LNCAP (cell line): Measurements from ENCODE around the gene EIF2D.

Experiments
- TF ChIP-seq, protein P1 (sequence below): fragments of 450-650 bp; IDR thresholded peaks from 2 replicates; pipeline ENCODE4 v1.5.1; 2017; ENCODE audit warnings: mild to moderate bottlenecking

EIF2D gene

DNA sequence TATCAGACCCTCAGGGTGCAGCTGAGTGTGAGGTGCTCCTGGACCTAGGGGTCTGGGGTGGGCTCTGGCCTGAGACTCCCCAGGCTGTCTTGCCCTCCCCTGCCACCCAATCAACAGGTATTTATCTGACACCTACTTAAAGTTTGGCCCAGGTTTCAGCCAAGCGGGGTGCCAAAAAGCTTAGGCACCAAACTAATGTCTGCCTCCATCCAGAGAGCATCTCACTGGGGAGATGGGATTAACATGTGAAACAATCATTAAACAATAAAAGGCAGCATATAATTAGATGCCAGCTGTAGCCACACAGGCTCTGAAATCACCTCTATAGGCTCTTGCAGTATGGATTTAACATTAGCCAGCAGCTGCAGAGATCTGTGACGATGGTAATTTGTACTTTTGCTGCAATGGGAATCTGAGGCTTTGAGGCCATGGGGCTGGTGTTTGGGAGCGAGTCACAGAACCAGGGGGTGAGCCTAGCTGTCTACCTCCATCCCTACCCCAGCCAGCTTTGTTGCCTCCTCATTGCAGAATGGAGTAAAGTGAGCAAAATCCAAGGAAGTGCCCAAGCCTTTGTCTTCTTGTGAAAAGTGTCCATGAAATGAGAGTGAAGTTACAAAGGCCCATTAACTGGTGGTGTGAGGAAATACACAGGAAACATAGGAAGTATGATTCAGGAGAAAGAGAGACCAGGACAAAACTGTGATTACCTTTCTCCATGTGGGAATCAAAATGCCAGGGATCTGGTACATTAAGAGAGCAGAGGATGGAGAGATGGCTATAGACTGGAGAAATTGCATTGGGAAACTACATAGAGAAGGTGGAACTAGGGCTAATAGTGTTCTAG, 36.1 kb downstream of the EIF2D start:
- TF ChIP-seq, protein P1, sequence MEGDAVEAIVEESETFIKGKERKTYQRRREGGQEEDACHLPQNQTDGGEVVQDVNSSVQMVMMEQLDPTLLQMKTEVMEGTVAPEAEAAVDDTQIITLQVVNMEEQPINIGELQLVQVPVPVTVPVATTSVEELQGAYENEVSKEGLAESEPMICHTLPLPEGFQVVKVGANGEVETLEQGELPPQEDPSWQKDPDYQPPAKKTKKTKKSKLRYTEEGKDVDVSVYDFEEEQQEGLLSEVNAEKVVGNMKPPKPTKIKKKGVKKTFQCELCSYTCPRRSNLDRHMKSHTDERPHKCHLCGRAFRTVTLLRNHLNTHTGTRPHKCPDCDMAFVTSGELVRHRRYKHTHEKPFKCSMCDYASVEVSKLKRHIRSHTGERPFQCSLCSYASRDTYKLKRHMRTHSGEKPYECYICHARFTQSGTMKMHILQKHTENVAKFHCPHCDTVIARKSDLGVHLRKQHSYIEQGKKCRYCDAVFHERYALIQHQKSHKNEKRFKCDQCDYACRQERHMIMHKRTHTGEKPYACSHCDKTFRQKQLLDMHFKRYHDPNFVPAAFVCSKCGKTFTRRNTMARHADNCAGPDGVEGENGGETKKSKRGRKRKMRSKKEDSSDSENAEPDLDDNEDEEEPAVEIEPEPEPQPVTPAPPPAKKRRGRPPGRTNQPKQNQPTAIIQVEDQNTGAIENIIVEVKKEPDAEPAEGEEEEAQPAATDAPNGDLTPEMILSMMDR, result no peak

- TF ChIP-seq, protein P1, result no peak
Observed at GRCh38 chr1:206575165-206575893, 36.9 kb downstream of the EIF2D start.

GRCh38 chr1:206573762-206574161, 38.5 kb downstream of the EIF2D start:
- TF ChIP-seq, protein P1, result no peak

GRCh38 chr1:206573319-206573718, 38.9 kb downstream of the EIF2D start:
- TF ChIP-seq, protein P1, result no peak

- TF ChIP-seq, protein P1, result no peak
Observed at GRCh38 chr1:206572835-206573234, 39.4 kb downstream of the EIF2D start.

GRCh38 chr1:206570529-206570928, 41.7 kb downstream of the EIF2D start:
- TF ChIP-seq, protein P1, result no peak

DNA sequence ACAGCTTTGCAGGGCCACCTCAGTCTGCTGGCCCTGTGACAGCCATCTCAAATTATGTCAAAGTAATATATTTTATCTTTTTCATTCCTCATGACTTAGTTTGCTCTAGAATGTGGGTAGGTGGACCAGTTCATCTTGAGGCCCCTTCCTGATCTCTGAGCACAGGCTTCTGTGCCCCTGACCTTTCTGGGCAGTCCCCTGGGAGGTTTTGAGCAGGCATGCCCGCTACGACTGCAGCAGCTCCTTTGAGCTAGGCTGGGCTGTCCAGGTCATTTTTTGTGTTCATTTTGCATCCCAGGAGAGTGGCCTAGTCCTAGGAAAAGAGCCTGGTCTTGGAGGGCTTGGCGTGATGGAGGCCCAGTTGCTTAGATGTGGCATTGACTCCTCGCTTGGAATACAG, 42.7 kb downstream of the EIF2D start:
- TF ChIP-seq, protein P1, result no peak
